CD4-positive, alpha-beta T cell treated with Interleukin-12 subunit alpha and Interleukin-12 subunit beta, for 1 hour (primary cell): ENCODE measurements around the gene BICD2.

Experiments used
- DNase-seq: peaks from one replicate; pipeline ENCODE4 v3.0.0-alpha.2; 2020

BICD2 gene

GRCh38 chr9:92711844-92712243, 52.8 kb downstream of the BICD2 start:
- peak; percentile 25 for DNase-seq

GRCh38 chr9:92711146-92711545, 53.5 kb downstream of the BICD2 start:
- no peak for DNase-seq

- DNase-seq: no peak
Observed at GRCh38 chr9:92710368-92710767, 54.3 kb downstream of the BICD2 start.

- no peak for DNase-seq
Observed at GRCh38 chr9:92709954-92710353, 54.7 kb downstream of the BICD2 start.

GRCh38 chr9:92709240-92709639, 55.4 kb downstream of the BICD2 start:
- DNase-seq: no peak

- no peak for DNase-seq
Observed at GRCh38 chr9:92707530-92707929, 57.1 kb downstream of the BICD2 start.

GRCh38 chr9:92706218-92706940, 58.3 kb downstream of the BICD2 start:
- DNase-seq: peak; percentile 46

GRCh38 chr9:92704528-92704927, 60.1 kb downstream of the BICD2 start:
- no peak for DNase-seq

- no peak for DNase-seq
Observed at GRCh38 chr9:92696619-92697018, 68.0 kb downstream of the BICD2 start.

GRCh38 chr9:92686954-92687353, 77.7 kb downstream of the BICD2 start:
- no peak for DNase-seq

- DNase-seq: no peak
Observed at GRCh38 chr9:92685022-92685421, 79.6 kb downstream of the BICD2 start.

GRCh38 chr9:92682269-92682668, 82.4 kb downstream of the BICD2 start:
- no peak for DNase-seq

- DNase-seq: no peak
Observed at GRCh38 chr9:92680166-92681119, 84.2 kb downstream of the BICD2 start.

- no peak for DNase-seq
Observed at GRCh38 chr9:92679413-92680165, 85.0 kb downstream of the BICD2 start.

- no peak for DNase-seq
Observed at GRCh38 chr9:92671323-92671722, 93.3 kb downstream of the BICD2 start.

GRCh38 chr9:92669890-92670708, 94.5 kb downstream of the BICD2 start, which contains the start of gene IPPK:
Gene IPPK (minus strand): TSS chr9:92670131. CDS start chr9:92669988, 143 bp downstream.
- peak; percentile 98 for DNase-seq

- no peak for DNase-seq
Observed at GRCh38 chr9:92669527-92669889, 95.1 kb downstream of the BICD2 start.

GRCh38 chr9:92668746-92669526, 95.7 kb downstream of the BICD2 start:
- DNase-seq: peak; percentile 33

- DNase-seq: no peak
Observed at GRCh38 chr9:92666912-92667532, 97.6 kb downstream of the BICD2 start.

- no peak for DNase-seq
Observed at GRCh38 chr9:92666236-92666635, 98.4 kb downstream of the BICD2 start.

GRCh38 chr9:92665836-92666235, 98.8 kb downstream of the BICD2 start:
- DNase-seq: no peak
